BLaER1 treated with 17β-estradiol and CSF1 and Interleukin-3, amounts not matched to agents 10 nM and 100 nM (cell line): Measurements from ENCODE around the gene PBX3.
A peak's percentile ranks its signal among the peaks of the same experiment; 100 is the strongest.
"Not testable (repeated sequence)": the region's sequence is repeated elsewhere in the genome, so short reads cannot be mapped to it uniquely, and the experiment has no call there.

Experiments
- H3K27ac ChIP-seq, 11 experiments: shearing (Covaris generic); formaldehyde crosslinking; 2 replicates each; pipeline ENCODE4 v1.8.1; 2022
- H3K27me3 ChIP-seq, 11 experiments: shearing (Covaris generic); formaldehyde crosslinking; 2 replicates each; pipeline ENCODE4 v1.8.1; 2022
- H3K36me3 ChIP-seq, 11 experiments: shearing (Covaris generic); formaldehyde crosslinking; 2 replicates each; pipeline ENCODE4 v1.8.1; 2022
- H3K4me1 ChIP-seq, 10 experiments: shearing (Covaris generic); formaldehyde crosslinking; 2 replicates each; pipeline ENCODE4 v1.8.1; 2022
- H3K4me2 ChIP-seq, 11 experiments: shearing (Covaris generic); formaldehyde crosslinking; 2 replicates each; pipeline ENCODE4 v1.8.1; 2022
- H3K4me3 ChIP-seq, 10 experiments: shearing (Covaris generic); formaldehyde crosslinking; 2 replicates each; pipeline ENCODE4 v1.8.1; 2022
- H3K9ac ChIP-seq, 11 experiments: shearing (Covaris generic); formaldehyde crosslinking; 2 replicates each; pipeline ENCODE4 v1.8.1; 2022
- H3K9me3 ChIP-seq, 11 experiments: shearing (Covaris generic); formaldehyde crosslinking; replicated peaks in 1 of 11; 2 replicates each; pipeline ENCODE4 v1.8.1; 2022
- H4K20me1 ChIP-seq, 11 experiments: shearing (Covaris generic); formaldehyde crosslinking; 2 replicates each; pipeline ENCODE4 v1.8.1; 2022
- Cebpa-rat ChIP-seq, 11 experiments: shearing (Covaris generic); IDR thresholded peaks; 2 replicates each; pipeline ENCODE4 v1.8.1; 2022

PBX3 gene

DNA sequence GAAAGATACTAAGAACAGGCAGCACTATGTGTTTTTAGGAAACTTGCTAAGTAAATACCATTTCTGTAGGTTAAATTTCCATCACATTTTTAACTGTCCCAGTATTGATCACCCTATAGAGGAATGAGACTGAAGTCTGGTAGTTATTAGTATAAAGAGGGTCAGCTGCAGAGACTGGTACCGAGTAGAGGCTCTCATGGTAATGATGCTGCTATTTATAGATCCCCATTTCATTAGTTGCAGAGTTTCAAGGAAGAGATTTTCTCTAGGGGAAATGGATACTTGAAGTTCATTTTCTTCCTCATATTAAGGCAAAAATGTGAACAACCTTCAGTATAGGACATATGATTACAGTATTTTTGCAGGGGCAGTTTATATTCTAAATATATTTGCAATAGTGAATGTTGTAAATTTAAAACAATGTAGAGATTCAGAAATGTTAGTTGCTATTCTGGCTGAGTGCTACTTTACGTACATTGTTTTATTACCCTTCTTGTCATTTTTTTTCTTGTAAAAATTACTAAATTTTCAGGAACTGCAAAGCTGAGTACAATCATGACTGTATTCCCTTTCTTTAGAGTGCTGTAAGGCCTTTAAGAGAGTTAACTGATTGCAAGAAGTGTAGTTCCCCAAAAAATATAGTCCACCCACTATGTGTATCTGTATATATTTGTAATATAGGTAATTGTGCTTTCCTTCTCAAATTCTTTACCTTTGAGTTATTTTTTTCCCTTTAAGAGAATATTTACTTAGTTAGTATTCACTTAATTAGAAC is 14.7 kb downstream of the PBX3 start:
- Histone ChIP-seq H3K4me2 (peak overlapping the region in 5 of 11 experiments; percentile 22 to 74 (median 43); a peak in 8 of 22 replicates), H3K27ac (no peak overlapping the region), H3K9ac (no peak overlapping the region), H4K20me1 (no peaks in the 10 kb centered on the region; a peak in 1 of 22 replicates), H3K4me3 (no peak overlapping the region), H3K4me1 (peaks cover 7 to 46% (median 18%) of the 10 kb centered on the region in 10 experiments), H3K36me3 (no peaks in the 10 kb centered on the region), H3K27me3 (no peaks in the 10 kb centered on the region), H3K9me3 (no peaks in the 10 kb centered on the region)
- TF ChIP-seq Cebpa-rat (IDR thresholded peaks at IDR 0.05), result no peak

DNA sequence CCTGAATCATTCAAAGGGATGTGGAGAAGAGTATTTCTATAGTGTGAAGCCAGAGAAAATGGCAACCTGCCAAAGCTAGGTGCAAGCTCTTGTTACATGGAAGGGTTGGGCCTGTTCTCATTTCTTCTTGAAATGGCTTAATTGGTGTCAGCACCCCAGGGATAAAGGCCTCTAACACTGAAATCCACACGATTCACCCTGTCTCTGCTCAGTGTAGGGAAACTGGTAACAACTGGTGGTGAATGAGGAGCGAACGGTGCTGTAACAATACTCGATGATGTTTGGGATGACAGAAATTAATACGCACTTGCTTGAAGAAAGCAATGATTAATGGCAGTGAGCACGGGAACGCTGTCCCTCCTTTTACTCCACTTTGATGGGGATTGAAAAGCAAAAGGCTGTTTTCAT is 16.2 kb downstream of the PBX3 start:
- Histone ChIP-seq H3K27me3 (no peaks in the 10 kb centered on the region), H3K27ac (no peak overlapping the region), H3K4me2 (no peak overlapping the region), H3K4me3 (no peak overlapping the region), H3K4me1 (peaks cover 14 to 39% (median 21%) of the 10 kb centered on the region in 10 experiments), H3K36me3 (no peaks in the 10 kb centered on the region), H4K20me1 (no peaks in the 10 kb centered on the region; a peak in 1 of 22 replicates), H3K9ac (no peak overlapping the region), H3K9me3 (no peaks in the 10 kb centered on the region)
- no peak for TF ChIP-seq Cebpa-rat (IDR thresholded peaks at IDR 0.05)

DNA sequence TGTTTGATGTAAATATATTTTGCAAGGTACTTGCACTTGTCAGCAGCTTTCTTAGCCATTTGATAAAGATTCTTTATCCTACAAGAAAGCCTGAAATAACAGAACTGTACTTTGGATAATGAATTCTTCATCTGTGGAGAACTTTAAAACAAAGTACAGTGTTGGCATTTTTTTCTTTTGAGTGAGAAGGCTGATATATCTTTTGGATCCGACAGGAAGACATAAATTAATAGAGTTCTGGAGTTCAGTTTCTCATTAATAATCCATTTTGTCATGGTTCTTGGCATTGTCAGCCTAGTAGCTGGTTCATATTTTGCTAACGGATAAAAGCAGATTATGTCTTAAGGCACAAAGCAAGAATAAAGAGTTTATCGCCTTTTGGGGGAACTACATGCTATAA is 17.0 kb downstream of the PBX3 start:
- no peaks in the 10 kb centered on the region for H3K36me3 ChIP-seq
- no peak for TF ChIP-seq Cebpa-rat (IDR thresholded peaks at IDR 0.05)
- no peak overlapping the region for H3K4me2 ChIP-seq
- no peaks in the 10 kb centered on the region; a peak in 1 of 22 replicates for H4K20me1 ChIP-seq
- no peaks in the 10 kb centered on the region for H3K9me3 ChIP-seq
- peaks cover 6 to 31% (median 16%) of the 10 kb centered on the region in 10 experiments; a peak in 19 of 20 replicates for H3K4me1 ChIP-seq
- H3K9ac ChIP-seq, result no peak overlapping the region
- no peak overlapping the region for H3K27ac ChIP-seq
- no peak overlapping the region for H3K4me3 ChIP-seq
- H3K27me3 ChIP-seq, result no peaks in the 10 kb centered on the region

DNA sequence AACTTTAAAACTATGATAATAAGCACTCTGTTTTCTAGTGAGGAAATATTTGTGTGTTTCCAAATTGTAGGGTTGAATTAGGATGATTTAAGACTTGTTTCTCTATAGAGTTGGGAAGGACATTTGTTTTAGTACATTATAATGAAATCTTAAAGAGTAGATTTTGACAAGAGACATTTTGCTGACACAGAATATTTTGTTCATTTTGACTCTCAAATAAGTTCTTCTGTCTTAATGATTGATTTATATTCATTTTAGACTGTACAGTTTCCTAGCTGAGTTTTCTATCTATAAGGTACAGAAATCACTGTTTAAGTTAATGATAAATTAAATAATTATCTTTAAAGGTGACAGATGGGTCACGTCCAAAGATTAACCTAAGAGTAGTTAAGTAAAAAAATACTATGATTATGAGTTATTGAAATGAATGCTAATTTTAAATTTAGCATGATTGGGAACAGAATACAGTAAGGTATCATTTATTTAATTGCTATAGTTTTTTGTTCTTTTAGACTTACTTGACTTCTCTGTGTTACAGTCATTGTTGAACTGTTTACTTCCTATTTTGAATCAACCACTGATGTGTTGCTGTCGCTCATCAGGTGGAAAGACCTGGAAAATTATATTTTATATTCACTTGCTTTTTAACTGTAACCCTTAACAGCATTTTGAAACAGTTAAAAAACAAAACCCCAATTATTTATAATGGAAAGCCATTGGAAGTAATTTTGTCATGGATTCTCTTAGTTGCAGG is 19.5 kb downstream of the PBX3 start:
- Histone ChIP-seq H3K27me3 (no peaks in the 10 kb centered on the region), H3K4me2 (peak overlapping the region in 3 of 11 experiments; percentile 6 to 31 (median 7); a peak in 4 of 22 replicates)

DNA sequence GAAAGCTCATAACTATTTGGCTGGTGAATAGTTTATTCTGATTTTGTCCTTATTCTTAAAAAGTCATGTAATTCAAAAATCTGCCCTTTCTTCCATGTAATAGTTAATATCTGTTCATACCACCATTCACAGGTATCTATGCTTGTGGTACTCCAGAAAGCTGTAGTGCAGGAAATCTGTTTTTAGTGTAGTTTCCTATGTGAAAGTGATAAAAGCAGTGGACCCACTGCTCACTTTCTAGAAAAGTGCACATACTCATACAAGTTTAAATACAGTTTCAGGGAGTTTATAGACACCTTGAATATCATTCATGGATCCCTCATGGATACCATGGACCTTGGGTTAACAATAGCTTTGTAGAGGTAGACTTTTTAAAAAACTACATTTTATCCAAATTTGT is 20.2 kb downstream of the PBX3 start:
- no peak for TF ChIP-seq Cebpa-rat (IDR thresholded peaks at IDR 0.05)
- Histone ChIP-seq H3K4me1 (peaks cover 0 to 10% (median 6%) of the 10 kb centered on the region in 10 experiments; a peak in 11 of 20 replicates), H3K36me3 (no peaks in the 10 kb centered on the region), H3K27me3 (no peaks in the 10 kb centered on the region), H3K27ac (no peak overlapping the region), H3K4me2 (peak overlapping the region in 3 of 11 experiments; percentile 6 to 31 (median 7); a peak in 4 of 22 replicates), H3K9me3 (no peaks in the 10 kb centered on the region), H4K20me1 (no peaks in the 10 kb centered on the region), H3K9ac (no peak overlapping the region), H3K4me3 (no peak overlapping the region)

More for the DNA sequence above, 19.5 kb downstream of the PBX3 start:
- Histone ChIP-seq H3K4me3 (no peak overlapping the region), H4K20me1 (no peaks in the 10 kb centered on the region; a peak in 1 of 22 replicates), H3K27ac (no peak overlapping the region), H3K9ac (no peak overlapping the region), H3K36me3 (no peaks in the 10 kb centered on the region), H3K9me3 (no peaks in the 10 kb centered on the region), H3K4me1 (peaks cover 0 to 15% (median 9%) of the 10 kb centered on the region in 10 experiments; a peak in 12 of 20 replicates)
- no peak for TF ChIP-seq Cebpa-rat (IDR thresholded peaks at IDR 0.05)

DNA sequence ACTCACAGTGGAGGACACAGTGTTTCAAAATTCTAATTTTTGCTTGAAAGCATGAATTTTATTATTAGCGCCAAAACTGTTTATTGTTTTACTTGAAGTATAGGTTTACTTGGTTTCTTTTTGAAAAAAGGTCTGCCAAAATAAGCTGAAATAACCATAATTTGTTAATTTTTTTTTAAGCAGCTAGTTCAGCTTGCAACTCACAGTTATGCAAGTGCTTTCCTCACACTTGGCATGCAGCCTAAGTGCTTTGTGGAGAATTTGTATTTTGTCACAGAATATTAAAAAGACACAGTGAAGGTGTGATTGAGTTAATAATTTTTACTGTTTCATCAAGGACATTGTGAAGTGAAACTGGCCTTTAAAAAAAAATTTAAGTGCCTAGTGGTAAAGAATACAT is 21.6 kb downstream of the PBX3 start:
- Histone ChIP-seq H3K36me3 (peaks cover 0 to 2% (median 0%) of the 10 kb centered on the region in 11 experiments; a peak in 1 of 22 replicates), H4K20me1 (no peaks in the 10 kb centered on the region), H3K4me3 (no peak overlapping the region), H3K4me1 (peaks cover 0 to 10% (median 0%) of the 10 kb centered on the region in 10 experiments; a peak in 6 of 20 replicates), H3K27me3 (no peaks in the 10 kb centered on the region), H3K9ac (no peak overlapping the region), H3K9me3 (peaks cover 0 to 1% (median 0%) of the 10 kb centered on the region in 11 experiments; a peak in 1 of 22 replicates), H3K27ac (no peak overlapping the region), H3K4me2 (no peak overlapping the region)
- no peak for TF ChIP-seq Cebpa-rat (IDR thresholded peaks at IDR 0.05)

DNA sequence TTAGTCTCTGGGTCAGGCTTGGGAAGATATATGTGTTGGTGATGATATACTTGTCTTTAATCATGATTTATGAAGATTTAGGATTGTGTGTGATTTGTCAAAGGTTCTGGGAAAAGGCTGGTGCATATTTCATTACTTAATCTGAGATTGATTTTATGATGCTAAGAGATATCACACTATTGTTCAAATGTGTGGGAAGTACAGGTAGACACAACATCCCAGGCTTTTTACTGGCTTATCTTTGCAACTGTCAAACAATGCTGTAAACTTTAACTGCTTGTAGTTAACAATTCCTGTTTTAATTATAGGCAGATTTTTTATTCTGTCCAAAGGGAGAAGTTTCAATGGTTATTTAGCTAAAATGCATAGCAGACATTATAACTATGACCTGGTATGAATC is 23.9 kb downstream of the PBX3 start:
- peaks cover 0 to 15% (median 2%) of the 10 kb centered on the region in 10 experiments; a peak in 7 of 20 replicates for H3K4me1 ChIP-seq
- no peaks in the 10 kb centered on the region for H3K27me3 ChIP-seq
- no peak overlapping the region for H3K27ac ChIP-seq
- no peaks in the 10 kb centered on the region for H4K20me1 ChIP-seq
- no peak overlapping the region for H3K4me3 ChIP-seq
- H3K9me3 ChIP-seq, result peaks cover 0 to 24% (median 16%) of the 10 kb centered on the region in 11 experiments; a peak in 16 of 22 replicates
- H3K4me2 ChIP-seq, result no peak overlapping the region
- H3K9ac ChIP-seq, result no peak overlapping the region
- no peak for TF ChIP-seq Cebpa-rat (IDR thresholded peaks at IDR 0.05)
- peaks cover 0 to 7% (median 0%) of the 10 kb centered on the region in 11 experiments; a peak in 3 of 22 replicates for H3K36me3 ChIP-seq

DNA sequence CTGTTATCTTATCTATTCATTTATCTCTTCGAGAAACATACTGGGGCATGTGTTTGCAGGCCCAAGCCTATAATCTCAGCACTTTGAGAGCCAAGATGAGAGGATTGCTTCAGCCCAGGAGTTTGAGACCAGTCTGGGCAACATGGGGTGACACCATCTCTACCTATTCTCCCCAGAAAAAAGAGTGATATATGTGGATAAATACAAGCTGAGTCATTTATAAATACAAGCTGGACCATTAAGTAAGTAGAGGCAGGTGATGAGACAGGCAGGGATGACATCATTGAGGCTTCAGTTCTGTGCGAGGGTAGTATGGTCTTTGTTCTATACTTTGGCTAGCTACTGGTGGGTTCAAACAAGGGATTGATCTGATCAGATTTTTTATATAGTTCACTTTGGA is 25.6 kb downstream of the PBX3 start:
- peaks cover 0 to 35% (median 21%) of the 10 kb centered on the region in 11 experiments; a peak in 18 of 22 replicates for H3K9me3 ChIP-seq
- TF ChIP-seq Cebpa-rat (IDR thresholded peaks at IDR 0.05), result no peak
- H4K20me1 ChIP-seq, result no peaks in the 10 kb centered on the region
- no peak overlapping the region for H3K27ac ChIP-seq
- no peak overlapping the region for H3K4me3 ChIP-seq
- H3K4me1 ChIP-seq, result peaks cover 0 to 5% (median 0%) of the 10 kb centered on the region in 10 experiments; a peak in 3 of 20 replicates
- peaks cover 0 to 7% (median under 1%) of the 10 kb centered on the region in 11 experiments; a peak in 3 of 22 replicates for H3K36me3 ChIP-seq
- H3K27me3 ChIP-seq, result no peaks in the 10 kb centered on the region
- no peak overlapping the region for H3K9ac ChIP-seq
- H3K4me2 ChIP-seq, result no peak overlapping the region

DNA sequence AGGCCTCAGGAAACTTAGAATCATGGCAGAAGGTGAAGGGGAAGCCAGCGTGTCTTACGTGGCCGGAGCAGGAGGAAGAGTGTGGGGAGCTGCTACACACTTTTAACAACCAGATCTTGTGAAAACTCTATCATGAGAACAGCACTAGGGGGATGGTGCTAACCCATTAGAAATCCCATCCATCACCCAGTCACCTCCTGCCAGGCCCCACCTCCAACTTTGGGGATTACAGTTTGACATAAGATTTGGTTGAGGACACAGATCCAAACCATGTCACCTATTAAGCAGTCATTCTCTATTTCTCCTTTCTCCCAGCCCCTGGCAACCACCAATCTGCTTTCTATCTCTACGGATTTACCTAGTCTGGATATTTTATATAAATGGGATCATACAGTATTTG is 26.9 kb downstream of the PBX3 start:
- peaks cover 0 to 4% (median 0%) of the 10 kb centered on the region in 10 experiments; a peak in 2 of 20 replicates for H3K4me1 ChIP-seq
- H3K4me2 ChIP-seq, result peak overlapping the region in 1 of 11 experiments; percentile 23; a peak in 1 of 22 replicates
- no peak for TF ChIP-seq Cebpa-rat (IDR thresholded peaks at IDR 0.05)
- no peaks in the 10 kb centered on the region for H3K27me3 ChIP-seq
- peaks cover 0 to 41% (median 23%) of the 10 kb centered on the region in 11 experiments; a peak in 18 of 22 replicates for H3K9me3 ChIP-seq
- H3K9ac ChIP-seq, result no peak overlapping the region
- peaks cover 0 to 13% (median 7%) of the 10 kb centered on the region in 11 experiments; a peak in 10 of 22 replicates for H3K36me3 ChIP-seq
- no peaks in the 10 kb centered on the region for H4K20me1 ChIP-seq
- no peak overlapping the region for H3K27ac ChIP-seq
- no peak overlapping the region for H3K4me3 ChIP-seq

DNA sequence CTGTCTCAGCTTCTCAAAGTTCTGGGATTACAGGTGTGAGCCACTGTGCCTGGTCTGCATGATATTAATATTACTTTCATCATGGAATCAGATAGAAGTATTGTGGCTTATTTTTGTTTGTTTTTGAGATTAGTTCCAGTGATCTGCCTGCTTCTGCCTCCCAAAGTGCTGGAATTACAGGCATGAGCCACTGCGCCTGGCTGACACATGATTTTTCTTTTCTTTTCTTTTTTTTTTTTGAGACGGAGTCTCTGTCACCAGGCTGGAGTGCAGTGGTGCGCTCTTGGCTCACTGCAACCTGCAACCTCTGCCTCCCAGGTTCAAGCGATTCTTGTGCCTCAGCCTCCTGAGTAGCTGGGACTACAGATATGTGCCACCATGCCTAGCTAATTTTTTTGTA is 29.6 kb downstream of the PBX3 start:
- not testable (repeated sequence) for H4K20me1 ChIP-seq, H3K9ac ChIP-seq, H3K27ac ChIP-seq

DNA sequence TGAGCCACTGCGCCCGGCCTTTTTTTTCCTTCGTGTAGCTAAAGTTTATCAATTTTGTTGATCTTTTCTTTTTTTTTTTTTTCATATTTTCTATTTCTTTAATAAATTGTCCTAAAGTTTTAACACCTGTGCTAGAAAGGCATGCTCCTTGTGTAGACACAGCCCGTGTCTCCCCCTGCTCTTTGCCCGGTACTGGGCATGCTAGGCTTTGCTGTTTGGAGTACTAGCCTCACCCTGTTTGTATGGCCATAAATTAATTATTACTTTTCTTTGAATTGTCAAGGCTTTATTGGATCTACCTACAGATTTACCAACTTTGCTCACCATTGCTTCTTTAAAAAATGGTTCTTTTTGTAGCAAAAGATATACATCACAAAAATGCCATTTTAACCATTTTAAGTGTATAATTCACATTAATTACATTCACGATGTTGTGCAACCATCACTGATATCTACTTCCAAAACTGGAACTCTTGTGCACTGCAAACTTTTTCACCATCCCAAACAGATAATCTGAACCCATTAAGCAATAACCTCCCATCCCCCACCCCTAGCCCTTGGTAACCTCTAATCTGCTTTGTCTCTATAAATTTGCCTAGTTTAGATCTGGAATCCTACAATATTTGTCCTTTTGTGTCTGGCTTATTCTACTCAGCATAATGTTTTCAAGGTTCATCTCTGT is 31.5 kb downstream of the PBX3 start:
- not testable (repeated sequence) for H3K9ac ChIP-seq, H4K20me1 ChIP-seq, H3K4me2 ChIP-seq, H3K4me1 ChIP-seq, H3K27me3 ChIP-seq, H3K4me3 ChIP-seq, H3K27ac ChIP-seq
- Histone ChIP-seq H3K9me3 (peaks cover 17 to 71% (median 57%) of the 10 kb centered on the region in 11 experiments), H3K36me3 (peaks cover 0 to 18% (median 13%) of the 10 kb centered on the region in 11 experiments; a peak in 11 of 22 replicates)

More for the DNA sequence above, 29.6 kb downstream of the PBX3 start:
- H3K9me3 ChIP-seq, result peaks cover 0 to 52% (median 38%) of the 10 kb centered on the region in 11 experiments; a peak in 20 of 22 replicates
- not testable (repeated sequence) for H3K27me3 ChIP-seq, H3K4me3 ChIP-seq, H3K4me2 ChIP-seq, H3K4me1 ChIP-seq
- H3K36me3 ChIP-seq, result peaks cover 0 to 13% (median 7%) of the 10 kb centered on the region in 11 experiments; a peak in 10 of 22 replicates

DNA sequence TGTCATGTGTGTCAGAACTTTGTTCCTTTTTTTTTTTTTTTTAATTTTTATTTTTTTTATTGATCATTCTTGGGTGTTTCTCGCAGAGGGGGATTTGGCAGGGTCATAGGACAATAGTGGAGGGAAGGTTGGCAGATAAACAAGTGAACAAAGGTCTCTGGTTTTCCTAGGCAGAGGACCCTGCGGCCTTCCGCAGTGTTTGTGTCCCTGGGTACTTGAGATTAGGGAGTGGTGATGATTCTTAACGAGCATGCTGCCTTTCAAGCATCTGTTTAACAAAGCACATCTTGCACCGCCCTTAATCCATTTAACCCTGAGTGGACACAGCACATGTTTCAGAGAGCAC is 32.0 kb downstream of the PBX3 start:
- not testable (repeated sequence) for H3K4me1 ChIP-seq, H4K20me1 ChIP-seq, H3K27ac ChIP-seq, H3K9ac ChIP-seq, H3K4me3 ChIP-seq, H3K4me2 ChIP-seq, H3K27me3 ChIP-seq
- Histone ChIP-seq H3K36me3 (peaks cover 0 to 18% (median 14%) of the 10 kb centered on the region in 11 experiments; a peak in 11 of 22 replicates), H3K9me3 (peaks cover 17 to 71% (median 57%) of the 10 kb centered on the region in 11 experiments)
